ENCODE measurements around the gene HOXC6.

- TF ChIP-seq CTCF (conservative IDR thresholded peaks at IDR 0.05; ENCODE audit: low read depth, low read length): no peak
- no peak for TF ChIP-seq EZH2 (IDR thresholded peaks at IDR 0.05; ENCODE audit: low read length, unreplicated experiment)
Measured at GRCh38 chr12:54034785-54035310, 6.6 kb downstream of the HOXC6 start.

Measured in PC-3 (cell line).